ENCODE results near the gene EMC8.

EMC8 gene

DNA sequence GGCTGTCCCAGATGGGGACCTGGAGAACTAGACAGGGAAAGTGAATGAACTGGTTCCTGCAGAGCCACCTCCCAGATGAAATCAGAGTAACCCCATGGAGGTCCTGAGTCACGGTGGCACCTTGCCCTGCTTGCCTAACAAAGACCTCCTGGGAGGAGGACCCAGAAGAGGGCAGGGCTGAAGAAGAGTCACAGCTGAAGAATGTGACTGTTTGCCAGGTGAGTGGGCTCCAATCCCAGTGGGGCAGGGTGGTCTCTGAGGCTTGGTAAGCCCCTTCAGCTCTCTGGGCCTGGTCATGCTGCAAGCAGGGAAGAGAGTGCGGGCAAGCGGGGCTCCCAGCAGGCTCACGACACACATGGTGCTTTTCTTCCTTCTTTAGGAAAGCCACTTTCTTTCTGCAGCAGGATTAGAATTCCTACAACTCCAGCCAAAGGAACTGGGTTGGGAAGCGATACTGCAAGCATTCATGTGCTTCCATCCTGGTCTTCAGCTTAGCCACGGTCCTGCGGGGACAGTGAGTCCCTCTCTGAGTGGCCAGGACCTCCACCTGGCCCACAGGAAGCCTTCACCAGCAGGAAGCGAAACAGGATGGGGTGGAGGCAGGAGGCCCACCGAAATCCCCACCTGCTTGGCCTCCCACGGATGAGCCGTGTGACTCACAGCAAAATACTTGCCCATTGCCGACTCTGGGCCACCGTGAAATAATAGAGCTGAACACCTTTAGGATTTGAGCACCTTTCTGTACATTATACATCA, 52.7 kb downstream of the EMC8 start:
- Histone ChIP-seq H3K9ac (ENCODE audit: low read length in 2 of 2) (no peak overlapping the region), H3K4me3 (ENCODE audit: low read length in 2 of 2) (no peak overlapping the region), H3K27me3 (ENCODE audit: control insufficient read depth in 1 of 2, insufficient read depth in 2 of 2, low read length in 2 of 2) (peaks cover 0 to 4% of the 10 kb centered on the region in 2 donors), H3K36me3 (ENCODE audit: control insufficient read depth in 2 of 2, insufficient read depth in 2 of 2, low read length in 2 of 2) (no peaks in the 10 kb centered on the region), H3K27ac (ENCODE audit: low read length) (no peak overlapping the region), H3K4me1 (ENCODE audit: control insufficient read depth, insufficient read depth, low read length) (peaks cover 20% of the 10 kb centered on the region), H3K9me3 (ENCODE audit: control insufficient read depth in 2 of 2, low read length in 2 of 2) (no peaks in the 10 kb centered on the region)

DNA sequence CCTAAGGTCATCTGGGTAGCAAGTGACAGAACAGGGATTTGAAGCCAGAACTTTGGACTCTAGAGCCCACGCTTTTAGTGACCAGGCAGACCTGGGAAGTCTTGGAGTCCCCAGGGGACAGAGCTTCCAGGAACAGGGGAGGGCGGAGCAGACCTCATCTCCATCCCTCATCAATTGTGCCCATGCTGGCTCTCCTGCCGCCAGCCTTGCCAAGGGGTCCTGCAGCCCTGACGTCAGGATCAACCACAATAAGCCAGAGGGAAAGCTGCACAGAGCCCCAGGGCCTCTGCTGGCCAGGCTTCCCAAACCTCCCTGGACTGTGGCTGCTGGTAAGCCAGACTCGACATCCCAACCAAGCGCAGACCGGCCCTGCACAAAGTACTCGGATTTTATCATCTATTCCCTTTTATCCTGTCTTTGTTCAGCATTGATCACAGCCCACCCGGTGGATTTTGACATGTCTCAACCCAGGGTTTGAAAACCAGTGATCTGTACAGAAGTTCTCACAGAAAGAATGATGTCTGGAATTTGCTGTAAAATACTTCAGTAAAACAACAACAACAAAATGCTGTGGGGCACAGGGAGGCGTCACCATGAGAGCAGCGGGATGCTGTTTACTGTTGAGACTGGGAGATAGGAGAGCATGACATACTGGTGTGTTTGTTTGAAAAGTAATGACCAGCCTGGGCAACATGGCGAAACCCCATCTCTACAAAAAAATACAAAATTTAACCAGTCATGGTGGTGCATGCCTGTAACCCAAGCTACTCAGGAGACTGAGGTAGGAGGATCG, 60.2 kb downstream of the EMC8 start:
- H3K4me3 ChIP-seq (ENCODE audit: low read length in 2 of 2): no peak overlapping the region
- H3K9ac ChIP-seq (ENCODE audit: low read length in 2 of 2): no peak overlapping the region
- H3K27ac ChIP-seq (ENCODE audit: low read length): no peak overlapping the region
- H3K4me1 ChIP-seq (ENCODE audit: control insufficient read depth, insufficient read depth, low read length): no peaks in the 10 kb centered on the region
- H3K9me3 ChIP-seq (ENCODE audit: control insufficient read depth in 2 of 2, low read length in 2 of 2): no peaks in the 10 kb centered on the region
- no peaks in the 10 kb centered on the region for H3K27me3 ChIP-seq (ENCODE audit: control insufficient read depth in 1 of 2, insufficient read depth in 2 of 2, low read length in 2 of 2)
- H3K36me3 ChIP-seq (ENCODE audit: control insufficient read depth in 2 of 2, insufficient read depth in 2 of 2, low read length in 2 of 2): no peaks in the 10 kb centered on the region

DNA sequence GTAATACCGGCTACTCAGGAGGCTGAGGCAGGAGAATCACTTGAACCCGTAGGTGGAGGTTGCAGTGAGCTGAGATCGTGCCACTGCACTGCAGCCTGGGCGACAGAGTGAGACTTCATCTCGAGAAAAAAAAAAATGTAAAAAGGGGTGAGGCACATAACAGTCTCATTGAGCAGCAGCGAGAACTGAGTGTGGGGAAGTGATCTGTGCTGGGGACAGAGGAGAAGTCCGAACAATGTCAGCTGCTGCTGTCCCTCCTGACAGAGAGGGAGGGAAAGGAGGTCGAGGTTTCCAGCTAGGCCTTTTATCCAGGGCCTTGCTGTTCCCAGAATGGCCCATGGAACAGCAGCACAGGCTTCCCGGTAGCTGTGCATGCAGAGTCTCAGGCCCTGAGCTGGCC, 62.4 kb downstream of the EMC8 start:
- Histone ChIP-seq H3K4me3 (ENCODE audit: low read length in 2 of 2) (no peak overlapping the region), H3K4me1 (ENCODE audit: control insufficient read depth, insufficient read depth, low read length) (no peaks in the 10 kb centered on the region), H3K27ac (ENCODE audit: low read length) (no peak overlapping the region), H3K36me3 (ENCODE audit: control insufficient read depth in 2 of 2, insufficient read depth in 2 of 2, low read length in 2 of 2) (no peaks in the 10 kb centered on the region), H3K9me3 (ENCODE audit: control insufficient read depth in 2 of 2, low read length in 2 of 2) (no peaks in the 10 kb centered on the region), H3K27me3 (ENCODE audit: control insufficient read depth in 1 of 2, insufficient read depth in 2 of 2, low read length in 2 of 2) (no peaks in the 10 kb centered on the region), H3K9ac (ENCODE audit: low read length in 2 of 2) (no peak overlapping the region)

DNA sequence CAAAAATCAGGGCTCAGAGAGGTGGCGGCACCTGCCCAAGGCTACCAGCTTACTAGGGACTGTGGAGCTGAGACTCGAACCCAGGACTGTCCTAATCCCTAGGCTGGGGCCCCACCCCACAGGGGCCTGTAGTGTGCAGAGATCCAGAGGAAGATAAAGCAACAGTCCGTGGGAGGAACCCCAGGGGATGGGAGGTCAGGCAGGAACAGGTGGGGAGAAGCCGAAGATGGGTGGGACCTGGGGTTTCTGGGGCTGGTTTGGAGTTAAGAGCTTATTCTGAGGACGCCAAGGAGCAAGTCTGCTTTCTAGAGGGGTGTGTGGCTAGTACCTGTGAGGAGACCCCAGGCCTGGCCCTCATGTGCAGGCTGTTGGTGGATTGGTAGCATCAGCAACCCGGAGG, 63.4 kb downstream of the EMC8 start:
- no peaks in the 10 kb centered on the region for H3K4me1 ChIP-seq (ENCODE audit: control insufficient read depth, insufficient read depth, low read length)
- H3K27me3 ChIP-seq (ENCODE audit: control insufficient read depth in 1 of 2, insufficient read depth in 2 of 2, low read length in 2 of 2): no peaks in the 10 kb centered on the region
- no peak overlapping the region for H3K27ac ChIP-seq (ENCODE audit: low read length)
- no peak overlapping the region for H3K9ac ChIP-seq (ENCODE audit: low read length in 2 of 2)
- H3K4me3 ChIP-seq (ENCODE audit: low read length in 2 of 2): no peak overlapping the region
- H3K36me3 ChIP-seq (ENCODE audit: control insufficient read depth in 2 of 2, insufficient read depth in 2 of 2, low read length in 2 of 2): no peaks in the 10 kb centered on the region
- H3K9me3 ChIP-seq (ENCODE audit: control insufficient read depth in 2 of 2, low read length in 2 of 2): no peaks in the 10 kb centered on the region

DNA sequence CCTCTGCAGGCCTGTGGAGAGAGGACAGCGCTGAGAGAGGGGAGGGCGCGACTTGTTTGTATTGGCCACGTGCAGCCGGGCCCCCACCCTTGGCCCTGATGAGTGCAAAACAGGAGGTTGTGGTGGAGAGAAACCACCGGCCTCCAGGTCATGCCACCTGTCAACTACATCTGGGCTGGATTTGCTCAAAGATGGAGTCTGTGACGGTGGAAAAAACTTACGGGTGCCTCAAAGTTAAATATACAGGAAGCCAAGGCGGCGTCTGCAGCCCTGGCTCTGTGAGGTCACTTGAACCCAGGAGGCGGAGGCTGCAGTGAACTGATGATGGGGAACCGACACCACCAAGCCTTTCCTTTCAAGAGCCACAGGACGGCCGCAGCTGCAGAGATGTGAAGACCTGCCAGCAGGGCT, 64.1 kb downstream of the EMC8 start:
- Histone ChIP-seq H3K9ac (ENCODE audit: low read length in 2 of 2) (no peak overlapping the region), H3K27ac (ENCODE audit: low read length) (no peak overlapping the region), H3K9me3 (ENCODE audit: control insufficient read depth in 2 of 2, low read length in 2 of 2) (no peaks in the 10 kb centered on the region), H3K27me3 (ENCODE audit: control insufficient read depth in 1 of 2, insufficient read depth in 2 of 2, low read length in 2 of 2) (no peaks in the 10 kb centered on the region), H3K4me1 (ENCODE audit: control insufficient read depth, insufficient read depth, low read length) (no peaks in the 10 kb centered on the region), H3K36me3 (ENCODE audit: control insufficient read depth in 2 of 2, insufficient read depth in 2 of 2, low read length in 2 of 2) (no peaks in the 10 kb centered on the region), H3K4me3 (ENCODE audit: low read length in 2 of 2) (no peak overlapping the region)

GRCh38 chr16:85734311-85735017, 64.9 kb downstream of the EMC8 start:
- no peak overlapping the region for H3K27ac ChIP-seq (ENCODE audit: low read length)
- H3K27me3 ChIP-seq (ENCODE audit: control insufficient read depth in 1 of 2, insufficient read depth in 2 of 2, low read length in 2 of 2): no peaks in the 10 kb centered on the region
- no peaks in the 10 kb centered on the region for H3K4me1 ChIP-seq (ENCODE audit: control insufficient read depth, insufficient read depth, low read length)
- no peaks in the 10 kb centered on the region for H3K36me3 ChIP-seq (ENCODE audit: control insufficient read depth in 2 of 2, insufficient read depth in 2 of 2, low read length in 2 of 2)
- H3K4me3 ChIP-seq (ENCODE audit: low read length in 2 of 2): no peak overlapping the region
- H3K9ac ChIP-seq (ENCODE audit: low read length in 2 of 2): no peak overlapping the region
- H3K9me3 ChIP-seq (ENCODE audit: control insufficient read depth in 2 of 2, low read length in 2 of 2): no peaks in the 10 kb centered on the region

DNA sequence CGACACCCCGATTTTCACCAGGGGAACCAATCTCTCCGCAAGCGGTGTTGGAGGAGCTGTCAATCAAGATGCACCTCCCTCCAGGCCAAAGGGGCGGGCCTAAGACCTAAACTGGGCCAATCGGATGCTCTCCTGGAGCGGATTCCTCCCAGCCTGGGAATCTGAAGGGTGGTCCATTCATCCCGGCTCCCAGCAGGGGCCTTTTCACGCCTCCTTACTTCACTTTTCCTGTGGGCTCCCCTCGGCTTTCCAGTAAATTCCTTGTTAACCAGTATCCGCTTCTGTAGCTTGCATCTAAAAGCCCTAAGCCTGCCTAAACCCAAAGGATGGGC, 65.5 kb downstream of the EMC8 start:
- Histone ChIP-seq H3K4me1 (ENCODE audit: control insufficient read depth, insufficient read depth, low read length) (no peaks in the 10 kb centered on the region), H3K27me3 (ENCODE audit: control insufficient read depth in 1 of 2, insufficient read depth in 2 of 2, low read length in 2 of 2) (no peaks in the 10 kb centered on the region), H3K9ac (ENCODE audit: low read length in 2 of 2) (no peak overlapping the region), H3K9me3 (ENCODE audit: control insufficient read depth in 2 of 2, low read length in 2 of 2) (no peaks in the 10 kb centered on the region), H3K4me3 (ENCODE audit: low read length in 2 of 2) (no peak overlapping the region), H3K36me3 (ENCODE audit: control insufficient read depth in 2 of 2, insufficient read depth in 2 of 2, low read length in 2 of 2) (no peaks in the 10 kb centered on the region), H3K27ac (ENCODE audit: low read length) (no peak overlapping the region)

DNA sequence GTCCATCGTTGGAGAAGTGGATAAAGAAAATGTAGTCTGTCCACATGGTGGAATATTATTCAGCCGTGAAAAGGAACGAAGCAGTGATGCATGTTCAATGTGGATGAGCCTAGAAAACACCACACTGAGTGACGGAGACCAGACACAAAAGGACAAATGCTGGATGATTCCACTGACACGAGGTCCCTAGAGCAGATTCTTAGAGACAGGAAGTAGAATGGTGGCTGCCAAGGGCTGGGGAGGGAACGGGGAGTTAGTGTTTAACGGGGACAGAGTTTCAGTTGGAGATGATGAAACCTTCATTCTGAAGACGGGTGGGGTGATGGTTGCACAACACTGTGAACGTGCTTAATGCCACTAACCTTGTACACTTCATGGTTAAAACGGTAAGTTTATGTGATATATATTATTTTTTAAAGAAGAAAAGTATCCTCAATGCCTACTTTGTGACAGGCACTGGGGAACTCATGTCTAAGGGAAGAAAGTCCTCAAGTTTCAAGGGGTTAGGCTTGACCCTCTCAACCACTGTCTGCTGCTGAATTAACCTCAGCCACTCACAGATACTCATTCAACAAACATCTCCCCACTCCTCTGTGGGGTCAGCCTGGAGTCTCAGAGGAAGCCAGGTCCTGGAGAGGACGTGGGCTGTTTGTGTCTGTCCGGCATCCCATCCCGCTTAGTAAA, 66.0 kb downstream of the EMC8 start:
- no peaks in the 10 kb centered on the region for H3K9me3 ChIP-seq (ENCODE audit: control insufficient read depth in 2 of 2, low read length in 2 of 2)
- no peaks in the 10 kb centered on the region for H3K27me3 ChIP-seq (ENCODE audit: control insufficient read depth in 1 of 2, insufficient read depth in 2 of 2, low read length in 2 of 2)
- no peak overlapping the region for H3K9ac ChIP-seq (ENCODE audit: low read length in 2 of 2)
- H3K27ac ChIP-seq (ENCODE audit: low read length): no peak overlapping the region
- no peak overlapping the region for H3K4me3 ChIP-seq (ENCODE audit: low read length in 2 of 2)
- no peaks in the 10 kb centered on the region for H3K4me1 ChIP-seq (ENCODE audit: control insufficient read depth, insufficient read depth, low read length)
- H3K36me3 ChIP-seq (ENCODE audit: control insufficient read depth in 2 of 2, insufficient read depth in 2 of 2, low read length in 2 of 2): no peaks in the 10 kb centered on the region

DNA sequence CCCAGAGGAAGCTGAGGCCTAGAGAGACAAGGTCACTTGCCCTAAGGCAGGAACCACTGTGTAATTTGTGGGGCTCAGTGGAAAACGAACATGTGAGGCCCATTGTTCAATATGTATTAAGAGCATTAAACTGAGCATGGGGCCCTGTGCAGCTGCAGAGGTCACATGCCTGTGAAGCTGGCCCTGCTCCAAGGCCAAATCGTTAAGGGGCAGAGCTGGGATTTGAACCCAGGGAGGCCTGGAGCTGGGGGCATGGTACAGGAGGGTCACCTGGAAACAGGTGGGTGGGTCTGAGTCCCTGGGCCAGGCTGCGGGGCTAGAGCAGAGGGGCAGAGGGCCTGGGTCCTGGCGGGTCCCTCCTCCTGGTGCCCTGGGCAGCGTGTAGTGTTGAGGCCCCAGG, 68.2 kb downstream of the EMC8 start:
- Histone ChIP-seq H3K27ac (ENCODE audit: low read length) (no peak overlapping the region), H3K36me3 (ENCODE audit: control insufficient read depth in 2 of 2, insufficient read depth in 2 of 2, low read length in 2 of 2) (no peaks in the 10 kb centered on the region), H3K9me3 (ENCODE audit: control insufficient read depth in 2 of 2, low read length in 2 of 2) (no peaks in the 10 kb centered on the region), H3K9ac (ENCODE audit: low read length in 2 of 2) (no peak overlapping the region), H3K27me3 (ENCODE audit: control insufficient read depth in 1 of 2, insufficient read depth in 2 of 2, low read length in 2 of 2) (no peaks in the 10 kb centered on the region), H3K4me3 (ENCODE audit: low read length in 2 of 2) (no peak overlapping the region), H3K4me1 (ENCODE audit: control insufficient read depth, insufficient read depth, low read length) (no peaks in the 10 kb centered on the region)

- no peak overlapping the region for H3K9ac ChIP-seq (ENCODE audit: low read length in 2 of 2)
- H3K27ac ChIP-seq (ENCODE audit: low read length): no peak overlapping the region
- H3K9me3 ChIP-seq (ENCODE audit: control insufficient read depth in 2 of 2, low read length in 2 of 2): no peaks in the 10 kb centered on the region
- no peaks in the 10 kb centered on the region for H3K36me3 ChIP-seq (ENCODE audit: control insufficient read depth in 2 of 2, insufficient read depth in 2 of 2, low read length in 2 of 2)
- no peak overlapping the region for H3K4me3 ChIP-seq (ENCODE audit: low read length in 2 of 2)
- H3K27me3 ChIP-seq (ENCODE audit: control insufficient read depth in 1 of 2, insufficient read depth in 2 of 2, low read length in 2 of 2): no peaks in the 10 kb centered on the region
- H3K4me1 ChIP-seq (ENCODE audit: control insufficient read depth, insufficient read depth, low read length): no peaks in the 10 kb centered on the region
Observed at GRCh38 chr16:85730186-85730465, 69.2 kb downstream of the EMC8 start.

Measured in stomach smooth muscle (tissue), 2 donors.